NCI-H2081 treated with DMSO at 0.1 percent for 48 hours (cell line): ENCODE results near the gene METTL25.

Experiments used
- DNase-seq: peaks from one replicate; lab custom pipeline; 2025; lab: John Stamatoyannopoulos, UW

The METTL25 gene

DNA sequence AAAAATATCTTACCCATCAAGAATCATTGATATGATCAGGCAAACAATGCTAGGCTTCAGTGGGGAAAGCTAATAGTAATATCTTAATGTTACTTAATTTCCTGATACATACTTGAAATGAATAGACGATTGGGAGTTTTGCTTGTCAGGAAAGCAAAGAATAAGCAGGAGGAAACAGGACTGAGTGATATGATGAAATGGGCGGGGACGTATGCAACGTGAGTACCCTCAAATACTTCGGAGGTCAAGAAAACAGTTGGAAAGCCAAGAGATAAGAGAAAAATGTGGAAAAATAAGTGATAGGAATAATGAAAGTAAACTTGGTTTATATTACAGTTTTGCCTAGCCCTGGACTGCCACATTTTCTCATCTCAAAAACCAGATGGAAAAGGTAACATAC is 49.2 kb downstream of the METTL25 start:
- no peak for DNase-seq

GRCh38 chr12:82408844-82409243 is 50.5 kb downstream of the METTL25 start:
- no peak for DNase-seq

GRCh38 chr12:82411546-82412230 is 53.4 kb downstream of the METTL25 start:
- DNase-seq: no peak

DNA sequence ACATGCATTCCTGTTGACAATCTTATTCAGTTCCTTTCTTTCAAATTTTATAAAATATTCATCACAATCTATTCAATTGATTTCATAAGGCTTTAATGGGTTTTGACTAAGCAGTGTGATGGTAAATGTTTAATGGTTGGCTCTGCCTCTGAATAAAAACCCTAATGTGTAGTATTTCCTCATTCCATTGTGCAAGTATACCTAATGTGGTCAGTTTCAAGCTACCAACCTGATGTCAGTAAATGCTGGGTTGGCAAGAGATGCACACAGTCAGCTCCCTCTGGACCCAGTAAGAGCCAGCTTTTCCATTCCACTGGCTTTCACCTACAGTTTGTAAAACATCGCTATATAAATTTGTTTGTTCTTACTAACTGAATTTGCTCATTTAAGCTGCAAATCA is 53.9 kb downstream of the METTL25 start:
- DNase-seq: no peak

DNA sequence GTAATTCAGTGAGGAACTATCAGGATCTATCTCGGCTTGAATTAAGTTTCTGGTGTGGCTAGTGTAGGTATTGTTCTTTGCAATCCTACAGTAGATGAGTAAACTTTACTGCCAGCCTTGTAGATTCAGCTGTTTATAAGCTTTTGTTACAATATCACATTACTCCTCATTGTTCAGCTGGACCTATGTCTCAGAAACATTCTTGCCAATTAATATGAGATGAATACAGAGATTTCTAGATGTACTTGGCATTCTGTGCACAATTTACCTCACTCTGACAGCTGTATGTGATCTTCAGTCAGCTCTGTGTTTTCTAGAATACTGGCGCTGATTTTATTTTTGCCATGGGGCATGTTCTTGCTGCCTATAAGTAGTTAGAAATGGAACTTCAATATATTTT is 55.7 kb downstream of the METTL25 start:
- no peak for DNase-seq

- DNase-seq: no peak
Observed at GRCh38 chr12:82414926-82415325, 56.6 kb downstream of the METTL25 start.

GRCh38 chr12:82415402-82415801 is 57.1 kb downstream of the METTL25 start:
- no peak for DNase-seq

DNA sequence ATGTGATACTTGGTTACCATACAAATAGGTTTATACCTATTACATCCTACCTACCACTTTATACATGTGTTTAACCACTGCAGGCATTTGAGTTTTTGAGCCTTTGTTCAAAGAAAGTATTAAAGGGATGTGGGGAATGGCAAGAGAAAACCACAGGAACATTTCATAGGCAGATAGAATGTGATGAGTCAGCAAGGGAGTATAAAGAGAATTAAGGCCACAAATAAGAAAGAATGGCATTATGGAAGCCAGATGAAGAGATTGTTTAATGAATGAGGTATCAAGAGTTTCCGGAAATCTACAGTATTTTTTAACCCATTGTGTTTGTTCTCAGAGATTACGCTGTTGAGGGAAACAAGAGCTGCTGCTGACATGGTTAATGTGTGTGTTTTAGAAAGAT is 66.9 kb downstream of the METTL25 start:
- DNase-seq: no peak

GRCh38 chr12:82426081-82426480 is 67.8 kb downstream of the METTL25 start:
- DNase-seq: no peak

- no peak for DNase-seq
Observed at GRCh38 chr12:82426586-82426985, 68.3 kb downstream of the METTL25 start.

DNA sequence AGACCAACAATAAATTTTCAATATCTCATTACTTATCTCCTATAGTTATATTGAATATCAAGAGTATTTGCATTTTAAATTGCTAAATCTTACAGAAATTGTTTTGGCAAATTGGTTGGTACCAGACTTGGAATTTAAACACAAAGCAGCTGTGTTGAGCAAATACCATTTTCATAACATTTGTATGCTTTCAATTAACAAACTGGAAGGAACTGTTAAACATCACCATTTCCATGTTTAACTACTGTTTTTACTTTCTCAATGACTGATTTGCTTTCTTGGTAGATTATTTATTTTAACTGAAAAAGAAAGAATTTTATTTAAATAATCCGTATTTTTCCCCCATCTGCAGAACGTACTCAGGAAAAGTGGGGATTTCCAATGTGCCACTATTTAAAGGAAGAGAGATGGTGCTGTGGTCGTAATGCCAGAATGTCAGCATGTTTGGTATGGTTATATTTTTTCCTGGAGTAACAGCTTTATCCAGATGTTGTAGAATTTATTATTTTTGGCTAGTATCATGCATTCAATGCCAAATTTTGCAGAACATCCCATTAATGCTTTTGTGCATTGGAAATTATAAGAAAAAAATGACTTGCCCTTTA is 72.3 kb downstream of the METTL25 start:
- DNase-seq: no peak

DNA sequence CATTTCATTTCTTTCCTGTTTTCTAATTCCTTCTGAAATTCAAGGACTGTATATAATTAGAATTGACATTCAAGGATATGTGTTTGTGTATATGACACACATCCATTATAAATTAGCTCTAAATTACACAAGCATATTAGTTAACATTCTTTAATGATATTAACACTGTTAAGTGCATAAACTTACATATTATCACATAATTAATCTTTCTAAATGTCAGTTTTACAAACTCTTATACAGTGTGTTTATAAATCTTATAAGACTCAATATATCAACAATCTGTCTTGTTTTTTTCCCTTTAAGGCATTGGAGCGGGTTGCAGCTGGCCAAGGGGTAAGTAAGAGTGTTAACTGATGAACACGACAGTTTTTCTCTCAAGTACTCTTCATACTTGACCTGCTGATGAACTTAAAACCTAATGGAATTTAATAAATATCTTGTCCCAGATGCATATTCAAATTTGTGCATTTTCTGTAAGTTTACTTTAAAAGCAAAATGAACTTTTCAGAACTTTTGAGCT is 76.1 kb downstream of the METTL25 start:
- no peak for DNase-seq

- DNase-seq: no peak
Observed at GRCh38 chr12:82436354-82436753, 78.0 kb downstream of the METTL25 start.

DNA sequence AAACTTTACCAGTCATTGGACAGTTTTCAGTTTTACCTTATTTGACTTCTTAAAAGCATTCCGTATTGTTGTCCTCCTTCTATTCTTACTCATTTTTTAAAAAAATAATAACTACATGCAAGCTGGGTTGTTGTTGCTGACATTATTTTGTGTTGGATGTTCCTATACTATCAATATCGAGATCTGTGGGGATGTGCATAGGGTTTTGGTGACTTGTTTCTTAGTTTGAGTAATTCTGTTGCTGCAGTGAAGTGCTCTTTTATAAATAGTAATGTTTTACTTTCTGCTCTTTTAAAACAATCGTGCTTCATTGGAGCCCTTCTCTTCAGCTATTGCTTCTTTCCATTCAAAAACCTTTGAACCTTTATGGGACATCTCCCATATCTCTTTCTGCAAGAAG is 79.4 kb downstream of the METTL25 start:
- no peak for DNase-seq

GRCh38 chr12:82438356-82438755 is 80.0 kb downstream of the METTL25 start:
- no peak for DNase-seq

- DNase-seq: no peak
Observed at GRCh38 chr12:82440885-82441284, 82.6 kb downstream of the METTL25 start.

GRCh38 chr12:82448911-82449578 is 90.7 kb downstream of the METTL25 start:
- no peak for DNase-seq

DNA sequence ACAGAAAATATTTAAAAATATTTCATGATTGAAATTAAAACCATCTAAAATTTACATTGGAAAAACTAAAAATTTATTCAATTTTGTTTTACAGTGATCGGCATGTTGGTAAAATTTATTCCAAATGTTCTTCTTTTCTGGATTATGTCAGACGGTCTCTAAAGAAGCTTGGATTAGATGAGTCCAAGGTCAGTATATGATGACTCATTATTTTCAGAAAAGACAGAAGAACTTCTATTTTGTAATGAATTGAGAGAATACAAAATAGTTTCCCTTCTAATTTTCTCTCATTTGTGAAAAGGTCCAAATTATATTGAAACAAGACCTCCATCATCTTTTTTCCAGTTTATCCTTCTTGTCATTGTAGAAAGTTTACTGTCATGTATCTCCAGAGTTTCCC is 98.3 kb downstream of the METTL25 start:
- DNase-seq: no peak

GRCh38 chr12:82458101-82458500 is 99.8 kb downstream of the METTL25 start:
- DNase-seq: no peak

GRCh38 chr12:82461393-82461792 is 103.1 kb downstream of the METTL25 start:
- no peak for DNase-seq

- no peak for DNase-seq
Observed at GRCh38 chr12:82461836-82462235, 103.5 kb downstream of the METTL25 start.

DNA sequence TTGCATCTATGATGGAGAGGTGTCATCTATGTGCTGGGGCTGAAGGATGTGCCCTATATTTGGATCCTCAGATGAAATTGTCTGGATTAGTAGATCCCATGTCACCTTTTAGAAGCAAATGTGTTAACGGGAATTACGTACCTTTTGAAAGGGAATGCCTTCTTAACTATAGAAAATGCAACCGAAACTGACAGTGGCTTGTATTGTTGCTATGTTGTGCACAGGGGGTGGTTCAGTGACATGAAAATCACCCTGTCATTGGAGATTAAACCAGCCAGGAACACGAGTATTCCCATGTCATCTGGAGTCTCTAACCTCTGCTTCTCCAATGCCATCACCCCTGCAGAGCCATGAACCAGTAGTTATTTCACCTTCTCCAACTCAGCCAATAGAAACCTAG is 110.2 kb downstream of the METTL25 start:
- DNase-seq: no peak

- DNase-seq: no peak
Observed at GRCh38 chr12:82470906-82471512, 112.7 kb downstream of the METTL25 start.
